Lung (tissue), 12 donors: Measurements from ENCODE around the gene CHCHD5. TPM values are rescaled to one million over a fixed set of nuclear protein-coding genes. Genes with fewer than 3 reads are reported as not detected.

Experiments
- ATAC-seq: fragments of 200-7000 bp; cut with Tn5 transposase; one replicate; pipeline ENCODE4 v1.9.1; 2020; ENCODE audit warnings: moderate number of reproducible peaks; ENCODE audit not compliant: insufficient read depth, low FRiP score
- DNase-seq, 3 donors: peaks; one replicate each; pipeline ENCODE4 v3.0.0-alpha.2; 2013 to 2017
- H3K27ac ChIP-seq, 2 donors: one replicate each; pipeline ENCODE4 v1.5.1; 2013; ENCODE audit warnings: mild to moderate bottlenecking in 2 of 2, moderate library complexity in 2 of 2, control low read depth in 1 of 2, inconsistent platforms in 1 of 2, low read depth in 1 of 2, low read length in 1 of 2
- H3K27me3 ChIP-seq, 3 donors: one replicate each; pipeline ENCODE4 v1.5.1; 2013; ENCODE audit warnings: low read length in 2 of 3; ENCODE audit not compliant: control insufficient read depth in 3 of 3, insufficient read depth in 3 of 3
- H3K36me3 ChIP-seq, 4 donors: one replicate each; pipeline ENCODE4 v1.5.1; 2013; ENCODE audit warnings: low read length in 4 of 4, mild to moderate bottlenecking in 1 of 4, moderate library complexity in 1 of 4; ENCODE audit not compliant: control insufficient read depth in 4 of 4, insufficient read depth in 4 of 4
- H3K4me1 ChIP-seq, 5 donors: one replicate each; pipeline ENCODE4 v1.5.1; 2013; ENCODE audit warnings: low read length in 5 of 5, mild to moderate bottlenecking in 2 of 5, moderate library complexity in 1 of 5; ENCODE audit not compliant: control insufficient read depth in 5 of 5, insufficient read depth in 5 of 5
- H3K4me3 ChIP-seq: one replicate; pipeline ENCODE4 v1.5.1; 2013; ENCODE audit warnings: mild to moderate bottlenecking, control low read depth, moderate library complexity
- H3K9ac ChIP-seq, 2 donors: one replicate each; pipeline ENCODE4 v1.5.1; 2013; ENCODE audit warnings: low read length in 2 of 2, control low read depth in 1 of 2; ENCODE audit not compliant: insufficient read depth in 1 of 2
- H3K9me3 ChIP-seq, 4 donors: one replicate each; pipeline ENCODE4 v1.5.1; 2013; ENCODE audit warnings: low read length in 3 of 4, mild to moderate bottlenecking in 1 of 4, moderate library complexity in 1 of 4; ENCODE audit not compliant: control insufficient read depth in 4 of 4, insufficient read depth in 3 of 4
- WGBS, 2 donors: extraction: QIAGEN DNeasy Blood & Tissue Kit; methylation state at CpG; one replicate each; pipeline ENCODE4 v1.1.7; 2013; 5-methylcytosine and 5-hydroxymethylcytosine counted together
- polyA plus RNA-seq, 2 donors: library from polyadenylated mRNA; stranded (reverse); fragments of 200-250 nt; gene quantifications; one replicate each; pipeline ENCODE4 v1.2.1, GENCODE V29; 2013
- total RNA-seq, 2 donors: library from RNA; depleted of rRNA in 1 of 2; stranded (reverse); fragments of >200 nt in 1 of 2; gene quantifications; one replicate each; pipeline ENCODE4 v1.2.1, GENCODE V29; 2014 to 2021
- TF ChIP-seq, protein P1 (sequence below): IDR thresholded peaks from 2 replicates; pipeline ENCODE4 v1.5.1; 2012; ENCODE audit warnings: mild to moderate bottlenecking; ENCODE audit errors: control extremely low read depth, extremely low read depth
- donor health status: control.
- donor health status: control.
- donor health status: Bipolar disorder and iron deficiency.
- donor health status: healthy.
- donor health status: DM: yes; HTN: yes; CAD: no.

CHCHD5 gene
- total and polyA plus RNA-seq, 4 donors: 3.0 to 46.6 (median 44.4) TPM

DNA sequence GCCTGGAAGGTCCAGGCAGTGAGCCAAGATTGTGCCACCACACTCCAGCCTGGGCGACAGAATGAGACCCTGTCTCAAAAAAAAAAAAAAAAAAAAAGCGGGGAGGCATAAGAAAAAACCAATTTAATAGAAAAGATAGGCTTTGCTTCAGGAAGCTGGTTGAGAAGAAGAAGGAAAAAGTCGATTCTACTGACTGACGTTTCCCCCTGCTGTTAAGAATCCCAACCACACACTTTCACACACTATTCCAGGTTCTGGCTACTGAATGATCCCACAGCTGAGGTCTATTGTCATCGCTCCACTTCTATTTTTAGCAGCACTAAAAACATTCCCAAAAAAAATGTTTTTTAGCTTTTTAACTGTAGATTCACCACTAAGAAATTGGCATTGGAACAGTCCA, 6.7 kb upstream of the CHCHD5 start:
- DNase-seq: peak in 2 of 3 donors; percentile 49 to 62

DNA sequence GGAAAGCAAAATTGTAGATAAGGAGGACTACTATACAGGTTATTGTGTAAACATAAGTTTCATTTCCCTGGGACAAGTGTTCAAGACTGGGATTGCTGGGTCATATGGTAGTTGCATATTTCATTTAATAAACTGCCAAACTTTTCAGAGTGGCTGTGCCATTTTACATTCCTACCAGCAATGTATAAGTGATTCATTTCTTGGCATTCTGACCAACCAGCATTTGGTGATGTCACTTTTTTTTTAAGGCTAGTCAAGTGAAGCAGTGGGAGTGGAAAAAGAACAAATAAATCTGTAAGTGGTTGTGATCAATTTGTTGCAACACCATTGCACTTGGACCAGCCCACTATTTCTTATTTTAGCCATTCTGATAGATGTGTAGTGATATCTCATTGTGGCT, 5.2 kb upstream of the CHCHD5 start:
- no peaks in the 10 kb centered on the region for H3K9me3 ChIP-seq
- DNase-seq: peak in 2 of 3 donors; percentile 16 to 29
- ATAC-seq: no peak
- H3K4me1 ChIP-seq: peaks cover 0 to 4% (median 0%) of the 10 kb centered on the region in 5 donors
- H3K36me3 ChIP-seq: peaks cover 13 to 23% (median 18%) of the 10 kb centered on the region in 4 donors
- H3K27me3 ChIP-seq: peaks cover 0 to 3% (median 0%) of the 10 kb centered on the region in 3 donors
- TF ChIP-seq, protein P1, sequence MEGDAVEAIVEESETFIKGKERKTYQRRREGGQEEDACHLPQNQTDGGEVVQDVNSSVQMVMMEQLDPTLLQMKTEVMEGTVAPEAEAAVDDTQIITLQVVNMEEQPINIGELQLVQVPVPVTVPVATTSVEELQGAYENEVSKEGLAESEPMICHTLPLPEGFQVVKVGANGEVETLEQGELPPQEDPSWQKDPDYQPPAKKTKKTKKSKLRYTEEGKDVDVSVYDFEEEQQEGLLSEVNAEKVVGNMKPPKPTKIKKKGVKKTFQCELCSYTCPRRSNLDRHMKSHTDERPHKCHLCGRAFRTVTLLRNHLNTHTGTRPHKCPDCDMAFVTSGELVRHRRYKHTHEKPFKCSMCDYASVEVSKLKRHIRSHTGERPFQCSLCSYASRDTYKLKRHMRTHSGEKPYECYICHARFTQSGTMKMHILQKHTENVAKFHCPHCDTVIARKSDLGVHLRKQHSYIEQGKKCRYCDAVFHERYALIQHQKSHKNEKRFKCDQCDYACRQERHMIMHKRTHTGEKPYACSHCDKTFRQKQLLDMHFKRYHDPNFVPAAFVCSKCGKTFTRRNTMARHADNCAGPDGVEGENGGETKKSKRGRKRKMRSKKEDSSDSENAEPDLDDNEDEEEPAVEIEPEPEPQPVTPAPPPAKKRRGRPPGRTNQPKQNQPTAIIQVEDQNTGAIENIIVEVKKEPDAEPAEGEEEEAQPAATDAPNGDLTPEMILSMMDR: no peak
- no peak overlapping the region for H3K4me3 ChIP-seq
- no peak overlapping the region for H3K9ac ChIP-seq
- no peak overlapping the region for H3K27ac ChIP-seq

More for the DNA sequence above, 6.7 kb upstream of the CHCHD5 start:
- Histone ChIP-seq H3K36me3 (peaks cover 20 to 25% (median 24%) of the 10 kb centered on the region in 4 donors), H3K9ac (no peak overlapping the region), H3K9me3 (no peaks in the 10 kb centered on the region), H3K4me1 (peaks cover 0 to 4% (median 0%) of the 10 kb centered on the region in 5 donors), H3K4me3 (no peak overlapping the region), H3K27ac (no peak overlapping the region), H3K27me3 (peaks cover 0 to 3% (median 0%) of the 10 kb centered on the region in 3 donors)
- no peak for ATAC-seq
- WGBS, 2 donors: 63% methylated on average over 5 of the region's 5 CpGs
- TF ChIP-seq, protein P1: no peak

DNA sequence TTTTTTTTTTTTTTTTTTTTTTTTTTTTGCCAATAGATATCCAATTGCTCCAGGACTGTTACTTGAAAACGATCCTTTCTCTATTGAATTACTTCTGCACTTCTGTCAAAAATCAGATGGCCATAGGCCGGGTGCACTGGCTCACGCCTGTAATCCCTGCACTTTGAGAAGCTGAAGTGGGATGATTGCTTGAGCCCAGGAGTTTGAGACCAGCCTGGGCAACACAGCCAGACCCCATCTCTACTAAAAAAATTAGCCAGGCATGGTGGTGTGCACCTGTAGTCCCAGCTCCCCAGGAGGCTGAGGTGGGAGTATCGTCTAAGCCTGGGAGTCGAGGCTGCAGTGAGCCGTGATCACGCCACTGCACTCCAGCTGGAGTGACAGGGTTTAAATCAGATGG, 4.3 kb upstream of the CHCHD5 start:
- Histone ChIP-seq H3K9me3 (no peaks in the 10 kb centered on the region), H3K36me3 (peaks cover 6 to 19% (median 12%) of the 10 kb centered on the region in 4 donors), H3K4me1 (peaks cover 0 to 8% (median 3%) of the 10 kb centered on the region in 5 donors), H3K27me3 (peaks cover 0 to 3% (median 0%) of the 10 kb centered on the region in 3 donors), H3K4me3 (no peak overlapping the region), H3K27ac (no peak overlapping the region), H3K9ac (no peak overlapping the region)
- DNase-seq: no peak
- WGBS, 2 donors: 95 to 96% methylated on average over 7 of the region's 7 CpGs
- TF ChIP-seq, protein P1: no peak
- ATAC-seq: no peak

DNA sequence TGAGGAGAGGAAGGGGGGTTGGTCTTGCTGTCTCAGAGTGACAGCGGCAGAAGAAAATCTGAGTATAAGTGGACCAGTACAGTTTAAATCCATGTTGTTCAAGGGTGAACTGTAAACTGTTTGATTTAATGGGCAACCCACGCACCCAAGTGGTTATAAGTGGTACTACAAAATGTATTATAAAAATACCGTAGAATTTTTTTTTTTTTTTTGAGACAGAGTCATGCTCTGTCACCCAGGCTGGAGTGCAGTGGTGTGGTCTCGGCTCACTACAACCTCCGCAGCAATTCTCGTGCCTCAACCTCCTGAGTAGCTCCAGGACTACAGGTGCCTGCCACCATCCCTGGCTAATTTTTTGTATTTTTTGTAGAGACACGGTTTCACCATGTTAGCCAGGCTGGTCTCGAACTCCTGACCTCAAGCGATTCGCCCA, 2.1 kb upstream of the CHCHD5 start:
- TF ChIP-seq, protein P1: peak; percentile 15
- no peak overlapping the region for H3K27ac ChIP-seq
- no peak overlapping the region for H3K9ac ChIP-seq
- peaks cover 0 to 9% (median 4%) of the 10 kb centered on the region in 4 donors for H3K36me3 ChIP-seq
- peaks cover 0 to 3% (median 0%) of the 10 kb centered on the region in 3 donors for H3K27me3 ChIP-seq
- H3K4me1 ChIP-seq: peaks cover 0 to 11% (median 10%) of the 10 kb centered on the region in 5 donors
- WGBS, 2 donors: 41 to 42% methylated on average over 10 of the region's 10 CpGs
- H3K4me3 ChIP-seq: no peak overlapping the region
- H3K9me3 ChIP-seq: no peaks in the 10 kb centered on the region
- ATAC-seq (no peak), DNase-seq (peak; percentile 35 to 80 (median 76))
